Measurements from ENCODE around the gene MNAT1. TPM values are rescaled to one million over a fixed set of nuclear protein-coding genes. Genes with fewer than 3 reads are reported as not detected.

MNAT1 gene
- total and polyA plus RNA-seq, 10 donors, result 11.9 to 34.3 (median 22.0) TPM

DNA sequence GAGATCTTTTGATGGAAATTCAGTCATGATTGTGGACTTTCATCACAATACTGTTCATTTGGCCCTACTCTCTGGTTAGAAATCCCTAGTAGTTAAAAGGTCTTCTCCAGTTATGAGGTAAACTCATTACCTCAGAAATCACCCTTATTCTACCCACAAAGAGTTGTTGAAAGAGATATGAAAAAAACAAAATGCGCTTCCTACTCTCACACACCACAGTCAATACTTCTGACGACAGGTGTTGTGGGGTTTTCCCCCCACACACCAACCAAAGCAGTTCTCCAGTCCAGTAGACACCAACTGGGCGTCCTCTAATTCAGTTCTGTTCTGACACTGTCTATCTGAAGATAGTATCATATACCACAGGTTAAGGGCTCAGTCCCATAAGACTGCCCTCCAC lies 191.4 kb downstream of the MNAT1 start:
- intact Hi-C loops (cut with DNase I; ENCODE audit: low total_unique reads), result no loop called here
- H3K4me3 ChIP-seq, result no peak overlapping the region
- TF ChIP-seq POLR2A (IDR thresholded peaks at IDR 0.05), result no peak
- no peak for TF ChIP-seq POLR2AphosphoS5 (IDR thresholded peaks at IDR 0.05)
- TF ChIP-seq, protein P1, sequence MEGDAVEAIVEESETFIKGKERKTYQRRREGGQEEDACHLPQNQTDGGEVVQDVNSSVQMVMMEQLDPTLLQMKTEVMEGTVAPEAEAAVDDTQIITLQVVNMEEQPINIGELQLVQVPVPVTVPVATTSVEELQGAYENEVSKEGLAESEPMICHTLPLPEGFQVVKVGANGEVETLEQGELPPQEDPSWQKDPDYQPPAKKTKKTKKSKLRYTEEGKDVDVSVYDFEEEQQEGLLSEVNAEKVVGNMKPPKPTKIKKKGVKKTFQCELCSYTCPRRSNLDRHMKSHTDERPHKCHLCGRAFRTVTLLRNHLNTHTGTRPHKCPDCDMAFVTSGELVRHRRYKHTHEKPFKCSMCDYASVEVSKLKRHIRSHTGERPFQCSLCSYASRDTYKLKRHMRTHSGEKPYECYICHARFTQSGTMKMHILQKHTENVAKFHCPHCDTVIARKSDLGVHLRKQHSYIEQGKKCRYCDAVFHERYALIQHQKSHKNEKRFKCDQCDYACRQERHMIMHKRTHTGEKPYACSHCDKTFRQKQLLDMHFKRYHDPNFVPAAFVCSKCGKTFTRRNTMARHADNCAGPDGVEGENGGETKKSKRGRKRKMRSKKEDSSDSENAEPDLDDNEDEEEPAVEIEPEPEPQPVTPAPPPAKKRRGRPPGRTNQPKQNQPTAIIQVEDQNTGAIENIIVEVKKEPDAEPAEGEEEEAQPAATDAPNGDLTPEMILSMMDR (IDR thresholded peaks at IDR 0.05 in 8 of 11, conservative IDR thresholded peaks at IDR 0.05 in 3 of 11), result no peak
- H3K4me1 ChIP-seq, result no peaks in the 10 kb centered on the region
- H3K27ac ChIP-seq, result no peak overlapping the region
- H3K27me3 ChIP-seq (replicated peaks in 1 of 7), result no peaks in the 10 kb centered on the region
- no peaks in the 10 kb centered on the region for H3K36me3 ChIP-seq
- 62 to 82% (median 77%) methylated on average over 3 of the region's 3 CpGs for WGBS, 5 donors
- H3K9me3 ChIP-seq, result no peaks in the 10 kb centered on the region
- DNase-seq, result no peak

DNA sequence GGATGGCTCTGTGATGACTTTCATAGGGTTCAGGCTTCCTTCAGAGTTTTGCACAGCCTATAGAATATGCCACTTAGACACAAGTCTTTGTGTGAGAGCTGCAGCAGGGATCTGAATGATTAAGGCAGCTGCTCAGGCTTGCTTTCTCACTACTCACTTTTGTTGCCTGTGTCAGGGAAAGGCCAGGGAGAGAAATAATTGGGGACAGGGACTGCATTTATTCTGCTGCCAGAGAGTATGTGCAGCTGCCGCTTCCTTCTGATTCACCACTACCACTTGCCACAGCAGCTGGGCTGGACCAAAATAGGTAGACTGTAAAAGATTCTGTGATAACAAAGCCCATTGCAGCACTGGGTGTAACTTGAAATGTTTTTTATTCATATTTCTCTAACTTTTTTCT lies 196.7 kb downstream of the MNAT1 start:
- DNase-seq, result no peak
- intact Hi-C loops (cut with DNase I; ENCODE audit: low total_unique reads), result no loop called here
- Histone ChIP-seq H3K9me3 (no peaks in the 10 kb centered on the region), H3K27ac (no peak overlapping the region), H3K27me3 (replicated peaks in 1 of 7) (no peaks in the 10 kb centered on the region), H3K4me3 (no peak overlapping the region), H3K36me3 (no peaks in the 10 kb centered on the region), H3K4me1 (no peaks in the 10 kb centered on the region)
- TF ChIP-seq POLR2A (IDR thresholded peaks at IDR 0.05) (no peak), POLR2AphosphoS5 (IDR thresholded peaks at IDR 0.05) (no peak)
- TF ChIP-seq, protein P1 (IDR thresholded peaks at IDR 0.05 in 8 of 11, conservative IDR thresholded peaks at IDR 0.05 in 3 of 11), result no peak
- WGBS, 5 donors, result 96 to 100% (median 98%) methylated on average over 1 of the region's 1 CpG

DNA sequence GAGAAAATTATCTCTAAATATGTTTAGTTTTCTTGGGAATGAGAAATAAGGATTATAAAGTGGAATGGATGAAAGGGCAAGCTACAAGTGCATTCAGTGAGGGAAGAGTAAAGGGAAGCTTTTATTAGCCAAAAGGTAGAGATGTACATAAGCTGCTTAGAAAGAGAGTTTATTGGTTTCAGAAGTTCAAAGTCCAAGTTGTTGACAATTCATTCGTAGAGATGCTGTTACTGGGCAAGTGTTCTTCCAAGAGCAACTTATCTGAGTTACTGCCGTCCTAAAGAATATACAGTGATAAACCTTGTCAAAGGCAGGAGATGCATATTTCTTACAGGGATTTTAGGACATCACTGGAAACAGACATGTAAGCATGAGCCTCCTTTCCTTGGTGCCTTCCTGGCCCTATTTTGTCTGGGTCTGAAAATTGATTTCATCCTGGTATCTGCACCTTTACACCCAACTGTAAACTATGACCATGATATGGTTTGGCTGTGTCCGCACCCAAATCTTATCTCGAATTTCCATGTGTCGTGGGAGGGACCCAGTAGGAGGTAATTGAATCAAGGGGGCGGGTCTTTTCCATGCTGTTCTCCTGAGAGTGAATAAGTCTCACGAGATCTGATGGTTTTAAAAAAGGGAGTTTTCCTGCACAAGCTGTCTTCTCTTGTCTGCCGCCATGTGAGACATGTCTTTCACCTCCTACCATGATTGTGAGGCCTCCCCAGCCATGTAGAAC lies 199.5 kb downstream of the MNAT1 start:
- TF ChIP-seq POLR2AphosphoS5 (IDR thresholded peaks at IDR 0.05), result no peak
- TF ChIP-seq POLR2A (IDR thresholded peaks at IDR 0.05), result no peak
- TF ChIP-seq, protein P1 (IDR thresholded peaks at IDR 0.05 in 8 of 11, conservative IDR thresholded peaks at IDR 0.05 in 3 of 11), result no peak
- intact Hi-C loops (cut with DNase I; ENCODE audit: low total_unique reads), result no loop called here
- no peaks in the 10 kb centered on the region for H3K27me3 ChIP-seq (replicated peaks in 1 of 7)
- H3K4me3 ChIP-seq, result no peak overlapping the region
- WGBS, 5 donors, result 91 to 97% (median 94%) methylated on average over 8 of the region's 8 CpGs
- DNase-seq, result no peak
- H3K27ac ChIP-seq, result no peak overlapping the region
- peaks cover 0 to 3% (median 0%) of the 10 kb centered on the region in 8 donors for H3K9me3 ChIP-seq
- H3K36me3 ChIP-seq, result no peaks in the 10 kb centered on the region
- H3K4me1 ChIP-seq, result no peaks in the 10 kb centered on the region

DNA sequence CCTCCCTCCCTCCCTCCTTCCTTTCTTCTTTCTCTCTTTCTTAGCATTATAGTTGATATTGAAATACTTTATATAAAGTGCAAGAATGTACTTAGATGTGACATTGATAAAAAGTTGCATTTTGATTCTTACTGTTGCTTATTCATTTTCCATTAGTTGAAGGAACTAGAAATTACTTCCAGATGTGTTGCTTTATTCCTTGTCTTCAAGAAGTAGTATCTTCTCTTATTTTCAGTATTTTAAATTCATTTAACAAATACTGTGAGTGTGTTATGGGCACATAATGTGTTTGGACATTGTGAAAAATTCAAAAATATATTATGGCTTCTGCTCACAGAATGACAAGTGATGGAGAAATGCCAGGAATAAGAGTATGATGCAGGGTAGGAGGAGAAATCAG lies 200.8 kb downstream of the MNAT1 start:
- intact Hi-C loops (cut with DNase I; ENCODE audit: low total_unique reads), result no loop called here
- TF ChIP-seq, protein P1 (IDR thresholded peaks at IDR 0.05 in 8 of 11, conservative IDR thresholded peaks at IDR 0.05 in 3 of 11), result no peak
- TF ChIP-seq POLR2AphosphoS5 (IDR thresholded peaks at IDR 0.05), result no peak
- TF ChIP-seq POLR2A (IDR thresholded peaks at IDR 0.05), result no peak
- Histone ChIP-seq H3K4me3 (no peak overlapping the region), H3K27ac (no peak overlapping the region), H3K27me3 (replicated peaks in 1 of 7) (no peaks in the 10 kb centered on the region), H3K36me3 (no peaks in the 10 kb centered on the region), H3K4me1 (no peaks in the 10 kb centered on the region), H3K9me3 (peaks cover 0 to 3% (median 0%) of the 10 kb centered on the region in 8 donors)
- no peak for DNase-seq

Data from spleen (tissue), 11 donors.